IPS DF 4.7 (cell line): ENCODE data around the gene ARMC5.
"Not testable (repeated sequence)": the region's sequence is repeated elsewhere in the genome, so short reads cannot be mapped to it uniquely, and the experiment has no call there.

Experiments used
- DNase-seq: peaks from one replicate; pipeline ENCODE4 v3.0.0-alpha.2; 2013; ENCODE audit warnings: low spot score; ENCODE audit errors: extremely low read depth

ARMC5 gene

GRCh38 chr16:31476303-31477219 is 17.3 kb downstream of the ARMC5 start:
- DNase-seq: no peak

DNA sequence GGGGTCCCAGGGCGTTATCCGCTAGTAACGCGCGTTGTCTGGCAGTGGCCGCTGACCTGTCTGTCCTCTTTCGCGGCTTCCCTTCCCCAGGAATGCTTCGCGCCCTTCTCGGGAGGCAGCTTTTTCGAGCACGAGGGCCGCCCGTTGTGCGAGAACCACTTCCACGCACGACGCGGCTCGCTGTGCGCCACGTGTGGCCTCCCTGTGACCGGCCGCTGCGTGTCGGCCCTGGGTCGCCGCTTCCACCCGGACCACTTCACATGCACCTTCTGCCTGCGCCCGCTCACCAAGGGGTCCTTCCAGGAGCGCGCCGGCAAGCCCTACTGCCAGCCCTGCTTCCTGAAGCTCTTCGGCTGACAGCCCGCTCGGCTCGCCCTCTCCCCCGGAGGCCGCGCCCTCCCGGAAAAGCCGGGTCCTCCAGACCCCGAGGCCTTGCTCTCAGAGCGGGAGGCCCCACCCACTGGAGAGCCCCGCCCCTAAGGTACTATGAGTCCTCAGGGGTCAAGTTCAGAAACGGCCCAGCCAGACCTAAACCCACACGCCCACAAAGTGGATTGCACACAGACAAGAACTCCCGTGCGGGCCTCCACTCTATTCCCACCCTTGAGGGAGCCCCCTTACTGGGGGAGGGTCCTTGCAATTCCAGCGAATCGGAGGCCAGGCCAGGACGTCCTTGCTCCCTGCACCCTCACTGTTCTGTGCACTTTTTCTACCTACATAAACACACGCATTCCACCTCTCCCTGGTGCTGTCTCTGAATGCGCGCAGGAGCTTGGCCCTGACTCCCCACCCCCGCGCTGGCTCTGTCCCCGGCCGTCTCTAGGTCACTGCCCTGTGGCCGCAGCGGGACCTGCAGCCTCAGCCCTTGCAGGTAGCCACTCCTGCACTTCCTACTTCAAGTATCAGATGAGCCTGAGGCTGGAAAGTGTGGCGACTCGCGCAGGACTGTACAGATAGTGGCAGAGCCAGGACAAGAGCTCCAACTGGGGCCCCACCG is 18.2 kb downstream of the ARMC5 start:
- no peak for DNase-seq

- no peak for DNase-seq
Measured at GRCh38 chr16:31478956-31479355, 19.7 kb downstream of the ARMC5 start.

DNA sequence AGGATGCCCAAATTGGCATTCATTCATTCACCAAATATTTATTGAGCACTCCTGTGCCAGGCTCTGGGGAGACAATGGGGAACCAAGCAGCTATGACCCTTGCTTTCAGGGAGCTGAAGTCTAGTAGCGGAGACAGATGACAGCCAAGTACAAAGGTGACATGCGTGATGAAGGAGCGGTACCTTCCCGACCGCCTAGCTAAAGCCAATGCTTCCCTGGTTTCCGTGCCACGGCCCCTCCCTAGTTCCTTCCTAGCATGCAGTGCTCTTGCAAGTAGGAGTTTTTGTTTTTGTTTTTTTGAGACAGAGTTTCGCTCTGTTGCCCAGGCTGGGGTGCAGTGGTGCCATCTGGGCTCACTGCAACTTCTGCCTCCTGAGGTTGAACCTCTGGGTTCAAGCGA is 20.4 kb downstream of the ARMC5 start:
- DNase-seq: no peak

- DNase-seq: no peak
Measured at GRCh38 chr16:31480851-31481536, 21.7 kb downstream of the ARMC5 start.

GRCh38 chr16:31483081-31483480 is 23.8 kb downstream of the ARMC5 start, which contains the start of gene SLC5A2:
Gene SLC5A2 (plus strand): TSS chr16:31483123. CDS start chr16:31483137, 14 bp downstream.
- no peak for DNase-seq

DNA sequence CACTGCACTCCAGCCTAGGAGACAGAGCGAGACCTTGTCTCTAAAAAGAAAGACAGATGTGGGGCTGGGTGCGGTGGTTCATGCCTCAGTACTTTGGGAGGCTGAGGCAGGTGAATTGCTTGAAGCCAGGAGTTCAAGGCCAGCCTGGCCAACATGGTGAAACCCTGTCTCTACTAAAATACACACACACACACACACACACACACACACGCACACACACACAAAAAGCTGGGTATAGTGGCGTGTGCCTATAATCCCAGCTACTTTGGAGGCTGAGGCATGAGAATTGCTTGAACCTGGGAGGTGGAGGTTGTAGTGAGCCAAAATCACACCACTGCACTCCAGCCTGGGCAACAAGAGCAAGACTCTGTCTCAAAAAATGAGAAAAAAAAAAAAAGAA is 24.7 kb downstream of the ARMC5 start:
- not testable (repeated sequence) for DNase-seq

DNA sequence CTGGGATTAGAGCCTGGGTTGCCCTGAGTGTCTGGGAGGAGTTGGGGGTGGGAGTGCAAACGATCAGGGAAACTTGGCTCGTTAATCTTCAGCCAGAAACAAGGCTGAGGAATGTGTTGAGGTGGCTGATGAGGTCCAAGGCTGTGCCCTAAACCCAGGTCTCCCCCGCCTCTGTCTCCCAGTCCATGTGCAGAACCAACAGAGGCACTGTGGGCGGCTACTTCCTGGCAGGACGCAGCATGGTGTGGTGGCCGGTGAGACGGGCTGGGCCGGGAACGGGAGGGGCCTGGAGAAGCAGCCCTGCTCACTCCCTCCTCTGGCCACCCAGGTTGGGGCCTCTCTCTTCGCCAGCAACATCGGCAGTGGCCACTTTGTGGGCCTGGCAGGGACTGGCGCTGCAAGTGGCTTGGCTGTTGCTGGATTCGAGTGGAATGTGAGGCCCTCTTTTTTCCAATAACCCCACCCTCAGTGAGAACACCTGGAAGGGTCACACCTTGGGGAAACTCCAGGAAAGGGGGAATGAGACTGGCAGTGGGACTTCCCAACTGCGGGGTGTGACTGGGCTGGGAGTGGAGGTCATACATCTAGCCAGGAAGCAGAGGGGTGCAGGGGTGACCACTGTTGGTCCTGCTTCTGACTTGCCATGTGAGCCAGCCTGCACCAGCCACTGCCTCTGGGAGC is 25.3 kb downstream of the ARMC5 start:
- no peak for DNase-seq

DNA sequence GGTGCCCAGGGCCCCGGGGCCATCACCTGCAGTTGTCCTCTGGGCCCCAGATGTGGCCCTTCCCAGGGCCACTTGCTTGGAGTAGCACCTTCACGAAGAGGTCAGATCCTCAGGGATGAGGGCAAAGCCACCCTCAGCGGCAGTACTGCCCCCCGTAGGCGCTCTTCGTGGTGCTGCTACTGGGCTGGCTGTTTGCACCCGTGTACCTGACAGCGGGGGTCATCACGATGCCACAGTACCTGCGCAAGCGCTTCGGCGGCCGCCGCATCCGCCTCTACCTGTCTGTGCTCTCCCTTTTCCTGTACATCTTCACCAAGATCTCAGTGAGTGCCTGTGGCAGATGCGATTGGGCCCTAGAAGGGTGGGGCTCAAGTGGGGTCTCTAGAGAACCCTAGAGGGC is 26.3 kb downstream of the ARMC5 start:
- no peak for DNase-seq

GRCh38 chr16:31486045-31486444 is 26.7 kb downstream of the ARMC5 start:
- DNase-seq: no peak

DNA sequence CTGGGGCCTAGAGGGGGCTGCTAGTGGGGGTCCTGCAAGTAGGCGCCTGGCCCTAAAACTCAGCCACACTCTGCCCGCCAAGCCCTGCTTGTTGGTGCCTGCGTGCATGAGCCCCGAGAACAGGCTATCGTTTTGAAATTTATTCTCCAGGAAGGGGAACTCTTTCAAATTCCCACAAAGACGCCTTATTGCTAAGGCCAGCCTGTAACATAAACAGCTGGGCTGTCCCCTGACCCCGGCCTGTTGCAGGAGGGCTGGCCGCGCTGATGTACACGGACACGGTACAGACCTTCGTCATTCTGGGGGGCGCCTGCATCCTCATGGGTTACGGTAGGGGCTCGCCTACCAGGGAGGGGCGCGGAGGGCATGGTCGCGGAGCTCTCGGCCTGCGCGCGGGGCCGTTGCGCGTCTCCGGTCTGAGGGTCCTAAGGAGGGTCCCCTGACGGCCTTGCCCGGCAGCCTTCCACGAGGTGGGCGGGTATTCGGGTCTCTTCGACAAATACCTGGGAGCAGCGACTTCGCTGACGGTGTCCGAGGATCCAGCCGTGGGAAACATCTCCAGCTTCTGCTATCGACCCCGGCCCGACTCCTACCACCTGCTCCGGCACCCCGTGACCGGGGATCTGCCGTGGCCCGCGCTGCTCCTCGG is 27.9 kb downstream of the ARMC5 start:
- DNase-seq: no peak

GRCh38 chr16:31487720-31488467 is 28.6 kb downstream of the ARMC5 start:
- DNase-seq: no peak

GRCh38 chr16:31488468-31489297 is 29.4 kb downstream of the ARMC5 start:
- DNase-seq: no peak

- no peak for DNase-seq
Measured at GRCh38 chr16:31489298-31489564, 29.9 kb downstream of the ARMC5 start.

GRCh38 chr16:31489616-31490584 is 30.6 kb downstream of the ARMC5 start:
- DNase-seq: no peak

DNA sequence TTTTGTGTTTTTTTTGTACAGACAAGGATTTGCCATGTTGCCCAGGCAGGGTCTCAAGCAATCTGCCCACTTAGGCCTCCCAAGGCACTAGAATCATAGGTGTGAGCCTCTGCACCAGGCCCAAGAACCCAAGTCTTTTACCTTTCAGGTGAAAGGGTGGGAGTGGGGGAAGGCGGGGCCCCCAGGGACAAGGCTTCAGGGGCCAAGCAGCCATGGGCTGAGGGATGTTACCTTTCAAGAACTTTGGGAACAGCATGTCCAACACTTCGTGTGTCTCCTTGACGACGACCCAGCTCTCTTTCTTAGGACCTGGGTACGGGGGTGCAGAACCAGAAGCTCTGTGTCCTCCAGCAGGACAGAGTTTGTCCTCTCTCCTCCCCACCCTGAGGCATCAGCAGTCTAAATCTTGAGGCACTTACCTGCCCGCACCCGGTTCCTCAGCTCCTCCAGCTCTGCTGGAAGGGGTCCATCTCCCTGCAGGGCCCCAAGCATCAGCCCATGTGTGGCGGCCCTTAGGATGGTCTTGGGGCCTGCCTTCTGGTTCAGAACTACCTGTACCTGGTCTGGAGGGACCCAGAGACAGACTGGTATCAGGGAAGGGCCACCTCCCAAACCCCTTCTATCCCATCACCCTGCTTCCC is 32.6 kb downstream of the ARMC5 start:
- DNase-seq: no peak

DNA sequence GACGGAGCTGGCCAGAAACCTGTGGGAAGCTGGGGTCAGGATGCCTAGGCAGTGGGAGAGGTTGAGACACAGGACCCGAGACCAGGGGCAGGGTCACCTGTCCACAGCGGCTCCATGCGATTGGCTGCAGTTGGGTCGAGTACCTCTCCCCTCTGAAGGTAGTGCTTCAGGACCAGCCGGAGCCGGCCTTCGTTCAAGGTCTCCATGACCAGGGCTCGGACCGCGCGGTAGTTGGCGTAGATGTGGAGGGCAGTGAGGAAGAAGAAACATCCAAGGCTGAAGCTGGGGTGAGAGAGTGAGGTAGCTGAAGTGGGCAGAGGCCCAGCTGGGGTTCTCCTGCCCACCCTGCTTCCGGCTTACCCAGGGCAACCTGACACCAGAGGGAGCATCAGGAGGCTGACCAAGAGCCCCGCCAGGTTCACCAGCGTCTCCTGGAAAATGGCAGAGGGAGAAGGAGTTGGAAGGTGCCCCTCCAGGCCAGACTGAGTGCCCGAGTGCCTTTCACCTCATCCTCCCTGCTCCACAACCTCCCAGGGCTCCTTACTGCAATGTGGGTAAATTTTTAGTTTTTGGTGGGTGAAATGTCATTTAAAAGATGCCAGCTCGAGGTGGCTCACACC is 34.3 kb downstream of the ARMC5 start:
- DNase-seq: no peak
